ENCODE measurements around the gene EXD3.
A peak's percentile ranks its signal among the peaks of the same experiment; 100 is the strongest.

The EXD3 gene

DNA sequence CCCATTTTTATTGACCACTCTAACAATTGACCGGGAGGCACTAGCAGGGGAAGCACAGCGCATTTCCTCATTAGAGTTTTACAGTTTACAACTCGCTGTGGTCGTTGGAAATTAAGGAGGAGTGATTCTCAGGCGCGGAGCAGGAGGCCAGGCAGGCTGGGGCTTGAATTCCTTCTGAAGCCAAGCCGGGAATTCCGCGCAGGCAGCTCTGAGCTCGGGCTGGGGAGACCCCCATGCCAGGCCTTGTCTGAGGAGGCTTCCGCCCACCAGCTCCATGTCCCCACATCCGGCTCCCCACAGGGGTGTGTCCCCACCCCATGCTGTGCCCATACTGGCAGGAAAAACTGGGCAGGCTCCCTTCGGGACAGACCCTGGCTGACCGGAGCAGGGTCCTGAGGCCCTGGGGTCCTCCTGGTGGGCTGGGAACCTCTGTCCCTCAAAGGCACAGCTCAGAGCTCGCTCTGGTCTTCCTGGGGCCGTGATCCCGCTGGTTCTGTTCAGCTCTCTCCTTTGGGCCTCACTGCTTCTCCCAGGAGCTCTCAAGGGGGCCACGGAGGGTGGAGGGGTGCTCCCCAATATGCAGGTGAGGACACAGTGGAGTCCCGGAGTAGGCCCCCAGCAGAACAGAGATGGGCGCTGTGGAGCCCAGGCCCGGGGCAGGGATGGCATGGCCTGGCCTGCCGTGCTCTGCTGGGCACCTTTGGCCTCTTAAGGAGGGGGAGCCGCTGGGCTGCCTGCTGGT, 119.6 kb downstream of the EXD3 start:
- no peak for DNase-seq

DNA sequence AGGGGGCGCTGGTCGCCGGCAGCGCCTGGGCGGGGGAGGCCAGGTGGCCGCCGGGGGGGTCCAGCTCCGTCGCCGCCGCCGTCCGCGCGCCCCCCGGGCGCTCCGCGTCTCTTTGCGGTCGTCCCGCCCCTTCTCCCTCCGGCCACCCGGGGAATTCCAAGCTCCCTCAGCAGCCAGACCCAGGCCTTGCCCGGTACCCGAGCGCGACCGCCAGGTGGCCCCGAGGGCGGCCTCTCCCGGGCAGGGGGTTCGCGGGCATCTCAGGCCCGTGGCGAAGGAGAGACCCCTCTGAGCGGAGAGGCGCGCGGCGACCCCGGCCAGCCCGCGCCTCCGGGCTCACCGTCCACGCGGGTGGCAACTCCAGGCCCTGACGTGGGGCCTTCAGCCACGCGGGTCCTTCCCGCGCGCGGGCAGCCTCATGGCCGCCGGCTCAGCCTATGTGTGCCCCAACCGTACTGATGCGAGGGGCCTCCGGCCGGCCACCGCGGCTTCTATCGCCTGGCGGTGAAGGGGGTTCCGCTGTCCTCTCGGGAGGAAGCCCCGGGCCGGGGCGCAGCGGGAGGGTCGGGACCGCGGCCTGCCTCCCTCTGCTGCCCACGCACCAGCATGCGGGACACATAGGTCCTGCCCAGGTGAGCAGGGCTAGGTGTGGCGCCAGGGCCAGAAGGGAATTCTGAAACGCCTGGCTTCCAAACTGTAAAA, 120.4 kb downstream of the EXD3 start:
- DNase-seq = no peak

GRCh38 chr9:137302118-137302448, 120.9 kb downstream of the EXD3 start, which contains the start of gene NRARP:
Gene NRARP (minus strand): TSS chr9:137302271. CDS start chr9:137301928, 343 bp downstream.
- peak; percentile 30 to 32 for DNase-seq

DNA sequence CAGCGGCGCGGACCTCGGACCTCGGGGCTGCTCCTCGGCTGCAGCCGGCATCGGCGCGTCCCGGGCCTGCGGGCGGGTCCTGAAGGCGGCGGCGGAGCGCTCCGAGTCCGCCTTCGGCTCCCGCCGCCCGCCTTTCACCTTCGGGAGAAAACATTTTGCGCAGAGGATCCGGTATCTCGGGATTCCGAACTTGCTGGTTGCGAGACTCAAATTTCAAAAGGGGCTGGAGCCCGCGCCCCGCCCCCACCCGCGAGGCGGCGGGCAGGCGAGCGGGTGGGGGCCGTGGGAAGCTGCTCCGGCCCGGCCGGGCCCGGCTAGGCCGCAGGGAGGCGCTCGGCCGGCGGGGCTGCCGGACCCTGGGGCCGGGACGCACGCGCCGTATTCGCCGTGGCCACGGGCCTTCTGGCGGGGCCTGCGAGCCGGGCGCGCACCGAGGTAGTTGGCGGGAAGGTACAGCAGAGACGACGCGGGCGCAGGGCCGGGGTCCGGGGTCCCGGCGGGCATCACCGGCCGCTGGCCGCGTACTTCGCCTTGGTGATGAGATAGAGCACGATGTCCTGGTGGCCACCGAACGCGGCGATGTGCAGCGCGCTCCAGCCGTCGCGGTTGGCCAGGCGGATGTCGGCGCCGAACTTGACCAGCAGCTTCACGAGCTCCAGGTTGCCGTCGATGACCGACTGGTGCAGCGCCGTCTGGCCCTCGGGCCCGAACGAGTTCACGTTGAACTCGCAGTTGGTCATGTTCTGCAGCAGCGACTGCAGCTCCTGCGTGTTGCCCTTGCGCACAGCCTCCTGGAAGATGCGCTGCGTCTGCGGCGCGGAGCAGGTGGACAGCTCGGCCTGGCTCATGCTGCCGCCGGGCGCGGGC, 121.6 kb downstream of the EXD3 start:
- no peak for DNase-seq

GRCh38 chr9:137300567-137301080, 122.3 kb downstream of the EXD3 start:
- no peak for DNase-seq

GRCh38 chr9:137299938-137300337, 123.0 kb downstream of the EXD3 start:
- no peak for DNase-seq

GRCh38 chr9:137299203-137299565, 123.8 kb downstream of the EXD3 start:
- no peak for DNase-seq

DNA sequence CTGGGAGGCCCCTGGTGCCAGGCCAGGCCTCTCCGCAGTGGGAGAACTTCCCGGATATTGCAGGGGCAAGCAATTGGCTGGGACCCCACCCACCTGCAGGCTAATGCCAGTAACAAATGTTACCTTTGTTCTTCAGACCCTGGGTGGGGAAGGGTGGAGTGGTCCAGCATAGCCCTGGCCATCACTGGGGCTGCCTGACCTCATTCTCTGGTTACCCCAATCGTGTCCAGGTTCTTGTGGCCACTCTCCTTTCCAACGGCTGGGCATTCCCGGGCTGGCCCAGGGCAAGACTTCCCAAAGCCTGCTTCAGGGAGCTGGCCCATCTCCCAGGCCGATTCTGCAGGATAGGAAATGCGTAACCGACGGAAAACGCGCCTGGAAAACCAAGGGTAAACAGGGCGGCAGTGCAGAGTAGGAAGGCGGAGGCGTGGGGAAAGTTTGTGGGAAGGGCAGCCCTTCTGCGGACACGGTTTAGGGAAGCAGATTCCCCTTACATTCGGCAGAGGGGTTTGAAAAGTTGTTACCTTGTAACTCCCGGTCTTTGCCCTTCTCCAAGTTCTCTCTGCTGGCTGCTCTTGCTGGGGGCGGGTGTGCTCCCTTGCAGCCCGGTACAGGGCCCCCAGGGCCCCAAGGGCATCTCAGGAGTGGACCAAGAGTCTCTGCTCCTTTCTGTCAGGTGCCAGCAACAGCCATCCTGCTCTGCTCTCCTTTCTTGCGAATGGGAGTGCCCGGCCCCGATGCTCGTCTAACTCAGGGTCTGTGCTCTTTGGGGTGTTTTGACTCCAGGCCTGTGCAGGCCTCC, 124.4 kb downstream of the EXD3 start:
- DNase-seq = no peak

DNA sequence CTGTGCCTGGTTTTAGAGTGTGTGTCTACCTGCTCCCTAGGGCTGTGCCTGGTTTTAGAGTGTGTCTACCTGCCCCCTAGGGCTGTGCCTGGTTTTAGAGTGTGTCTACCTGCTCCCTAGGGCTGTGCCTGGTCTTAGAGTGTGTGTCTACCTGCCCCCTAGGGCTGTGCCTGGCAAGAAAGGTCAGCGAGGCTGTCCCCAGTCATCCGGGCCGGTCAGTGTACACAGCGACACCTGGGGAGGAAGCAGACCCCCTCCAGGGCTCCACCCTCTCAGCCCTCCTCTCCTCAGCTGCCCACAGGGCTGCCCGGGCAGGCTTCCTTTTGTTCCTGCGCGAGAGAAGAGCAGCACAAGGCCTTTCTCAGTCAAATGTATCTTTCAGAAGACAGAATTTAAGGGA, 125.0 kb downstream of the EXD3 start:
- no peak for DNase-seq

DNA sequence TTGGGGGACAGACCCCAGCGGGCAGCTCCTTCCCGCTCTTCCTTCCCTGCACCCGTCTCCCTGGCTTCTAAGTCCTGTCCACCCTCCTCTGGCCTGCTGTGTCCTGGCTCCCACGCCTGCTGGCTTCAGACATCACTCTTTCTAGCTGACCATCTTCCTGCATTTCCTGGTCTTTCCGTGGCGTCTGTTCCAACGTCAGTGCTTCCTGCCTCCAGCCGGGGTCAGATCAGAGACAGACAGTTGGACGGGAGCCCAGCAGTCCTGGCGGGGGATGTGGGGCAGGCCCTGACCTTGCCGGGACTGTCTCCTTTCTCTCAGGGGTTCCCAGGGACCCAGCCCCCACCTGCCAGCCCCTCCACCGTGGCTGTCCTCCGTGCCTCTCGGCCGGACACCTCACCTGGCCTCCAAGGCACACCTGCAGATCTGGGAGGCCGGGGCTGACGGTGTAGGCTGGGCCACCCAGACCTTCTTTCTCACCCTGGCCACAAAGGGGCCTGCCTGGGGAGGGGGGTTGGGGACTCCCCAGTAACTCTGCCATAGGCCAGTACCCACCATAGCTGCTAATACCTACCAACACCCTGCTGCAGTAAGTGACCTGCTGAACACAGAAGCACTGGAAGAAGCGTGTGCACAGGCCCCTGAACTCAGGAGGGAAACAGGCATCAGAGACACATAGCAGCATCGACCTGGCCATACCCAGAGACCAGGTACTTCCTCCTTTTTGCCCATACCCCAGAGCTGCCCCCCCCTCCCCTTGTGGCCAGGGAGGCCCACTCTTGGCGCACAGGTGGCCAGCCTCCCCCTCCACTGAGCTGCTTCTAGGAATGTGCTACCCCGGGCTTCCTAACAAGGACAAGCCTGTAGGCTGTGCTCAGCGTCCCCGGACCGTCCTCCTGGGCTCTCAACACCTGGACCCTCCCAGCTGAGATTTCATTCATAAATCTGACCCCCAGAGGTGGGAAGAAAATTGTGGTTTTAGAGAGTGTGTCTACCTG, 126.0 kb downstream of the EXD3 start:
- DNase-seq = no peak

GRCh38 chr9:137295849-137296669, 126.9 kb downstream of the EXD3 start:
- no peak for DNase-seq

- DNase-seq = no peak
Measured at GRCh38 chr9:137295238-137295811, 127.6 kb downstream of the EXD3 start.

- no peak for DNase-seq
Measured at GRCh38 chr9:137294681-137295237, 128.2 kb downstream of the EXD3 start.

DNA sequence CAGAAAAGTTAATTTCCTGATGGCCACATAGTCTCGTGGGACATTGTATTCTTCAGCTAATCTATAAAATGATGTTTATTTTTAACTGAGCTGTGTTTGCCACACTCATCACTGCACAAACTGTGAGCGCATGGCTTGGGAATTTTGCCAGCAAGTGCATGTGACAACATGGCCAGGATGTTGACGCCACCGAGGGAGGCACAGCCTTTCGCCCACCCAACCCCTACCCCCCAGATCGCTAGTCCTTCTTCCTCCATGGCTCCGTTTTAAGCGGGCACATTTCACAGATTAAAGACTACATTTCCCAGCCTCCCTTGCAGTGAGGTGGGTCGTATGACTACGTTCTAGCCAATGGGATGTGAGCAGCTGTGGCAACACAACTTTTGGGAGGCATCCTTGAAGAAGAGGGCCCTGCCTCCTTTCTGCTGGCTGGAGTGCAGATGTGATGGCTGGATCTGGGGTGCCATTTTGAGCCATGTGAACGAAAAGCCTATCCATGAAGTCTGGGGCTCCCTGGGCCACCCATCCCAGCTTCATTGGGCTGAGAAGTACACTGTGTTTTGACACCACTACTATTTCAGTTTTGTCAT, 128.8 kb downstream of the EXD3 start:
- DNase-seq = no peak

- DNase-seq = no peak
Measured at GRCh38 chr9:137293482-137294090, 129.4 kb downstream of the EXD3 start.

GRCh38 chr9:137293094-137293481, 129.9 kb downstream of the EXD3 start:
- DNase-seq = no peak

DNA sequence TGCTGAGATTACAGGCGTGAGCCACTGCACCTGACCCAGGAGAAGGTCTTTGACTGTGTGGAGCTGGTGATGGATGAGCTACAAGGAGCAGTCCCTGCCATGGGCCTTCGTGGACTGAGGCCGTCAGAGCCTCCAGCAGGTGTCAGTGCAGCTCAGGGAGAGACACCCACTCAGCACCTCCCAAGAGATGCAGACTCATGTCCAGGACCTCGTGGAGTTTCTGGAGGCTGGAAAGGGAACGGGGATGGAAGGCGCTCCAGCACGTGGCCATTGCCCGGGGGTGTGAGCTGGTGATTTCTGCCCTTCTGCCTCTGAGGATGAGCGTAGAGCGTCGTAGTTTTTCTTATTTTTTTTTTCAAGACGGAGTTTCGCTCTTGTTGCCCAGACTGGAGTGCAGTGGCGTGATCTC, 136.0 kb downstream of the EXD3 start:
- peak; percentile 40 to 42 for DNase-seq

DNA sequence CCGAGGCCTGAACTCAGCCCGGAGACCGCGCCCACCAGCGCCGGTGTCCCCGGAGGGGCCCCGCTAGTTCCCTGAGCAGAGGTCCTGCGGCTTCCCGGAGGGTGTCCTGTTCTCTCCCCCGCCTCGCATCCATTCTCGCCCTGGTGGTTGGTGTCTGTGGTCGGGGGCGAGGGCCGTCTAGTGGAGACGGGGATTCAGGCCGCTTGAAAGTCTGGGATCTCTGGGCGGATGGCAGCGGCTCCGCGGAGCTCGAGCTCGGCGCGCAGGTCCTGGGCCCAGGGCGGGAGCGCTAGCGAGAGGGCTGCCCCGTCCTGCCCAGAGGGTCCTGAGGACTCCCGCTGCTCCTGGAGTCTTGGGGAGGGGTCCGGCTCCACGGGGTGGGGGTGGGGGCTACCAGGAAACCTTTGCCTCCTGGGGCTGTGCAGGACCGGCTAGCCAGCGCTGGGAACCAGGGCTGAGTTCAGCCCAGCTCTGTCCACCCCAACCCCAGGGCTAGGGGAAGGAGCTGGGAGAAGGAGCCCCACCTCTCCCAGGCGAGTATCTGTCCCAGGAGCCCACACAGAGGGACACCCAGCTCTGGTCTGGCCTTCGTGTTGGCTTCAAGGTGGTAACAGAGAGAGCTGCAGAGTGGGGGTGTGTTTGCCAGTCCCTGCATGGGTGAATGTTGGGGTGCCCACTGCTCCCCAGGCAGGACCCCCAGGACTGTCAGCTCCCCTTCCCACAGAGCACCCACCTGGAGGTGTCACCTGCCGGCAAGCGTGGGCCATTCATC, 141.4 kb downstream of the EXD3 start:
- no peak for DNase-seq
